ENCODE results near the gene FAM117A. TPM values are rescaled to one million over a fixed set of nuclear protein-coding genes. Genes with fewer than 3 reads are reported as not detected.

Gene FAM117A
- total RNA-seq, 5 donors from 2014 or later (not counting 1 experiment from before 2014, with no cell fraction given), result 71.9 to 105 (median 99.1) TPM

- H3K36me3 ChIP-seq (ENCODE audit: control insufficient read depth in 2 of 2, extremely low read depth in 1 of 2, insufficient read depth in 1 of 2, low read length in 1 of 2), result peaks cover 0 to 4% of the 10 kb centered on the region in 2 donors
- peak in 18 of 35 experiments; percentile 10 to 68 (median 22) for DNase-seq
- Mint-ChIP-seq H3K27me3 (no peaks in the 10 kb centered on the region), H3K9me3 (peaks cover 0 to 3% (median 0%) of the 10 kb centered on the region in 3 donors), H3K4me3 (peak overlapping the region; percentile 50 to 64 (median 63)), H3K36me3 (peaks cover 33% of the 10 kb centered on the region), H3K4me1 (peaks cover 56 to 86% (median 85%) of the 10 kb centered on the region in 3 donors), H3K27ac (peak overlapping the region; percentile 96 to 98)
- ATAC-seq (replicated peaks in 1 of 4), result peak; percentile 26 to 32 (median 31)
- no CpG with 5 or more reads among the region's 3 CpGs for WGBS (ENCODE audit: insufficient coverage)
- H3K27ac ChIP-seq (ENCODE audit: low read length), result peak overlapping the region; percentile 97
- ChIA-PET CTCF (interaction anchor here (0.6 to 3.1 kb wide), 9 partner anchors 9 to 40 kb away, joined by 3 to 12 read pairs (median 3); partner anchors contain the start of genes FAM117A (in 1 of the 2) and SLC35B1 (in 1 of the 2)), POLR2A (interaction anchor here (0.5 to 3.7 kb wide), 10 partner anchors 8 to 40 kb away, joined by 3 to 117 read pairs (median 5); partner anchors contain the start of genes FAM117A (in 2 of the 2) and KAT7 (in 1 of the 2))
- H3K4me1 ChIP-seq (ENCODE audit: control insufficient read depth in 1 of 2, extremely low read depth in 1 of 2, insufficient read depth in 2 of 2, low read length in 2 of 2), result peaks cover 56 to 90% of the 10 kb centered on the region in 2 experiments
- H3K27me3 ChIP-seq (replicated peaks in 1 of 2; ENCODE audit: control insufficient read depth in 2 of 2, extremely low read depth in 1 of 2, insufficient read depth in 2 of 2, low read length in 1 of 2), result no peaks in the 10 kb centered on the region
- no peaks in the 10 kb centered on the region for H3K9me3 ChIP-seq
- H3K4me3 ChIP-seq (ENCODE audit: control insufficient read depth in 1 of 2, extremely low read depth in 1 of 2, low read length in 1 of 2), result no peak overlapping the region
Observed at GRCh38 chr17:49748223-49748622, 15.7 kb downstream of the FAM117A start.

DNA sequence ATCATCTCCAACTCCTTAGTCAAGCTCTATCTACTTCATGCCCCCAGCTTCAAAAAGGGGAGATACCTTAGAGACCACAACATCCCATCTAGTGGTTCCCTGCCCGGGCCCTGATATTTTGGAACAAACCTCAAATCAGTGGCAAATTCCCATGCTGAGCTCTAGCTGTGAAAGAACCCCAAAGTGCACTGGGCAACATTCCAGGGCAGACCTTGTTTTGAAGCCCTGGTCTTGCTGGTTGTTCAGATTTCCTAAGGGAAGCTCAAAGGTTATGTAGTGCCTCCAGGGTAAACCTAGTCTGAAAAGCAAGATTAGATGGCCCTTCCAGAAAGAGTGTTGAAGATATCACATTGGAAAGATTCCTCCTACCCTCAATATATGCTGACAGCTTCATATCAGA, 16.3 kb downstream of the FAM117A start:
- DNase-seq, result peak in 1 of 35 experiments; percentile 25
- Mint-ChIP-seq H3K4me3 (peak overlapping the region; percentile 63 to 73 (median 64)), H3K27ac (peak overlapping the region; percentile 96 to 98), H3K27me3 (no peaks in the 10 kb centered on the region), H3K9me3 (peaks cover 0 to 3% (median 0%) of the 10 kb centered on the region in 3 donors), H3K36me3 (peaks cover 37% of the 10 kb centered on the region), H3K4me1 (peaks cover 57 to 86% (median 86%) of the 10 kb centered on the region in 3 donors)
- Histone ChIP-seq H3K27me3 (replicated peaks in 1 of 2; ENCODE audit: control insufficient read depth in 2 of 2, extremely low read depth in 1 of 2, insufficient read depth in 2 of 2, low read length in 1 of 2) (no peaks in the 10 kb centered on the region), H3K27ac (ENCODE audit: low read length) (peak overlapping the region; percentile 97), H3K4me3 (ENCODE audit: control insufficient read depth in 1 of 2, extremely low read depth in 1 of 2, low read length in 1 of 2) (peak overlapping the region; percentile 20 to 23), H3K36me3 (ENCODE audit: control insufficient read depth in 2 of 2, extremely low read depth in 1 of 2, insufficient read depth in 1 of 2, low read length in 1 of 2) (peaks cover 0 to 4% of the 10 kb centered on the region in 2 donors), H3K9me3 (no peaks in the 10 kb centered on the region), H3K4me1 (ENCODE audit: control insufficient read depth in 1 of 2, extremely low read depth in 1 of 2, insufficient read depth in 2 of 2, low read length in 2 of 2) (peaks cover 62 to 90% of the 10 kb centered on the region in 2 experiments)
- ChIA-PET POLR2A (interaction anchor here (0.5 to 3.7 kb wide), 7 partner anchors 12 to 70 kb away, joined by 3 to 117 read pairs (median 6); partner anchors contain the start of gene FAM117A (in 2 of the 2)), CTCF (interaction anchor here in 1 of 2 donors (0.6 to 3.1 kb wide), 8 partner anchors 11 to 123 kb away, joined by 3 to 12 read pairs (median 8); partner anchors contain the start of genes FAM117A and SLC35B1)
- no peak for ATAC-seq (replicated peaks in 1 of 4)
- WGBS (ENCODE audit: insufficient coverage), result no CpG with 5 or more reads among the region's 1 CpG

GRCh38 chr17:49746791-49747490, 17.0 kb downstream of the FAM117A start:
- Mint-ChIP-seq H3K9me3 (peaks cover 0 to 3% (median 0%) of the 10 kb centered on the region in 3 donors), H3K27me3 (no peaks in the 10 kb centered on the region), H3K27ac (peak overlapping the region; percentile 96 to 98), H3K4me1 (peaks cover 57 to 86% (median 86%) of the 10 kb centered on the region in 3 donors), H3K36me3 (peaks cover 35% of the 10 kb centered on the region), H3K4me3 (peak overlapping the region; percentile 63 to 73 (median 64))
- ChIA-PET CTCF (interaction anchor here in 1 of 2 donors (1.3 to 3.1 kb wide), 6 partner anchors 12 to 38 kb away, joined by 5 to 12 read pairs (median 8); partner anchors contain the start of genes FAM117A and SLC35B1), POLR2A (interaction anchor here (0.6 to 3.7 kb wide), 12 partner anchors 9 to 77 kb away, joined by 3 to 117 read pairs (median 4); partner anchors contain the start of gene FAM117A (in 2 of the 2))
- no peaks in the 10 kb centered on the region for H3K27me3 ChIP-seq (replicated peaks in 1 of 2; ENCODE audit: control insufficient read depth in 2 of 2, extremely low read depth in 1 of 2, insufficient read depth in 2 of 2, low read length in 1 of 2)
- peaks cover 68 to 88% of the 10 kb centered on the region in 2 experiments for H3K4me1 ChIP-seq (ENCODE audit: control insufficient read depth in 1 of 2, extremely low read depth in 1 of 2, insufficient read depth in 2 of 2, low read length in 2 of 2)
- H3K4me3 ChIP-seq (ENCODE audit: control insufficient read depth in 1 of 2, extremely low read depth in 1 of 2, low read length in 1 of 2), result peak overlapping the region in 1 of 2 donors; percentile 23
- WGBS (ENCODE audit: insufficient coverage), result no CpG with 5 or more reads among the region's 5 CpGs
- peak overlapping the region; percentile 97 for H3K27ac ChIP-seq (ENCODE audit: low read length)
- H3K9me3 ChIP-seq, result no peaks in the 10 kb centered on the region
- H3K36me3 ChIP-seq (ENCODE audit: control insufficient read depth in 2 of 2, extremely low read depth in 1 of 2, insufficient read depth in 1 of 2, low read length in 1 of 2), result peaks cover 0 to 4% of the 10 kb centered on the region in 2 donors
- DNase-seq (peak in 24 of 35 experiments; percentile 14 to 77 (median 33)), ATAC-seq (replicated peaks in 1 of 4) (peak; percentile 73 to 79 (median 74))

DNA sequence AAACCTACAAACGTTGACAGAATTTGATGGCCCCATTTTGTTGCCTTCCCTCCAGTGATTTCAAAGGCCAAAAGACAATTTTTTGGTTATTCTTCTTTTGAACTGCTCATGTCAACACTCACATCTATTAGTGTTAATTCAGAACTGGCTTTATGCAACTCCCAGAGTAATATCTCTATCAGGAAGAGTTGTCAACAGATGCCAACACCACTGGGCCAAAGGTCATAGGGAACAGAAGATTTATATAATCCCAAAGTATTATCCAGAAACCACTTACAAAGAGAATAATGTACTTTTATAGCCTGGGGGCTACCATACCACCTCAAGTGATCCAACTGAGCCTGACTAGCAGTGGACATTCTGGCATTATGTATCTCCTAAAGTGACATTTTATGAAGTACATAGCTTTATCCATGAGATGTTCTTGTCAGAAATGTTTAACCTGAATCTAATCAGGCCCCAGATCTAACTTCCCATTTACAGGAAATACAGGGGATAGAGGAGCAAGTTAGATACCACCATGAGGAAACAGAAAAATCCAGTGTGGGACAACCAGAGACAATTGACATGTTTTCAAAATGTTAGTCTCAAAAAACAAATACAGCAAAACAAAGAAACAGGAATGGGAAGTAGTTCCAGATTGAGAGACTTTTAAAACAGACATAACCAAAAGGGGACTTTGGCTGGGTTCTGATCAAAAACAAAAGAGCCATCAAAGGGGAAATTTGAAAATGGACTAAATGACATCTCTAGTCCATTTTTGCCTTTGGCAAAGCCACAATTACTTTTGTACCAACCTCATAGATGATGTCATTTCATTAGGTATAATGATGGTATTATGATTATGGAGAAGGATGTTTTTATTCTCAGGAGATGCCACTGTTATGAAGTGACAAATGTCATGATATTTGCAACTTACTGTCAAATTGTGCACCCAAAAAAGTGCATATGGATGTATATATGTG, 18.5 kb downstream of the FAM117A start:
- H3K27me3 ChIP-seq (replicated peaks in 1 of 2; ENCODE audit: control insufficient read depth in 2 of 2, extremely low read depth in 1 of 2, insufficient read depth in 2 of 2, low read length in 1 of 2), result no peaks in the 10 kb centered on the region
- peak overlapping the region; percentile 97 for H3K27ac ChIP-seq (ENCODE audit: low read length)
- Mint-ChIP-seq H3K4me3 (peak overlapping the region; percentile 63 to 73 (median 64)), H3K36me3 (peaks cover 35% of the 10 kb centered on the region), H3K27ac (peak overlapping the region; percentile 96 to 98), H3K4me1 (peaks cover 72 to 94% (median 94%) of the 10 kb centered on the region in 3 donors), H3K27me3 (no peaks in the 10 kb centered on the region), H3K9me3 (peaks cover 0 to 3% (median 0%) of the 10 kb centered on the region in 3 donors)
- peaks cover 83 to 93% of the 10 kb centered on the region in 2 experiments for H3K4me1 ChIP-seq (ENCODE audit: control insufficient read depth in 1 of 2, extremely low read depth in 1 of 2, insufficient read depth in 2 of 2, low read length in 2 of 2)
- ChIA-PET POLR2A (interaction anchor here (0.6 to 3.7 kb wide), 4 partner anchors 17 to 31 kb away, joined by 3 to 117 read pairs (median 4); partner anchors contain the start of gene FAM117A (in 2 of the 2)), CTCF (interaction anchor here in 1 of 2 donors (1.3 kb wide), 1 partner anchor 19 kb away, joined by 6 read pairs; the partner anchor contains the start of gene FAM117A)
- no peaks in the 10 kb centered on the region for H3K9me3 ChIP-seq
- ATAC-seq (replicated peaks in 1 of 4) (no peak), DNase-seq (no peak)
- H3K4me3 ChIP-seq (ENCODE audit: control insufficient read depth in 1 of 2, extremely low read depth in 1 of 2, low read length in 1 of 2), result no peak overlapping the region
- peaks cover 0 to 4% of the 10 kb centered on the region in 2 donors for H3K36me3 ChIP-seq (ENCODE audit: control insufficient read depth in 2 of 2, extremely low read depth in 1 of 2, insufficient read depth in 1 of 2, low read length in 1 of 2)
- no CpG with 5 or more reads among the region's 1 CpG for WGBS (ENCODE audit: insufficient coverage)

DNA sequence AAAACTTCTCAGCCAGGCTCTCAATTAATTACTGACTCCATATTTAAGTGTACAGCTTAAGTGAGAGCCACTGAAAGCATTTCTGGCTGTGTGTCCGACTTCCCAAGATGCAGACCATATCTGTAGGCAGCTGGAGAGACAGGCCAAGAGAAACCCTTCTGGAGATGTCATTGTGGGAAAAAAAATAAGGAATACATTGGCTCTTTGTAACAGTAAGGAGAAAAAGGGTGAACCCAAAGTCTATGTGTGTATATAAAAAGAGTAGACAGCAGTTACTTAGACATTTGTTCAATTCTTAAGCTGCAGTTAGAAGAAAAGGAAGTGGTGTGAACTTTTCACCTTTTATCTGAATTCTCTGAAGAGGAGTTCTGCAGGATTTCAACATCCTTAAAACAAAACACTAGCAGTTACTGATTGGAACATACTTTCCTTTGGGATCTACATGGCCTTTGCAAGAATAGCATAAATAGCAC, 21.7 kb downstream of the FAM117A start:
- Mint-ChIP-seq H3K27ac (peak overlapping the region; percentile 100), H3K36me3 (peaks cover 33% of the 10 kb centered on the region), H3K9me3 (peaks cover 0 to 3% (median 0%) of the 10 kb centered on the region in 3 donors), H3K27me3 (no peaks in the 10 kb centered on the region), H3K4me1 (peaks cover 84 to 93% (median 93%) of the 10 kb centered on the region in 3 donors), H3K4me3 (peak overlapping the region; percentile 82 to 95 (median 89))
- 18% methylated on average over 1 of the region's 1 CpG for WGBS (ENCODE audit: insufficient coverage)
- Histone ChIP-seq H3K4me3 (ENCODE audit: control insufficient read depth in 1 of 2, extremely low read depth in 1 of 2, low read length in 1 of 2) (peak overlapping the region; percentile 20 to 31), H3K27ac (ENCODE audit: low read length) (peak overlapping the region; percentile 98), H3K27me3 (replicated peaks in 1 of 2; ENCODE audit: control insufficient read depth in 2 of 2, extremely low read depth in 1 of 2, insufficient read depth in 2 of 2, low read length in 1 of 2) (no peaks in the 10 kb centered on the region), H3K4me1 (ENCODE audit: control insufficient read depth in 1 of 2, extremely low read depth in 1 of 2, insufficient read depth in 2 of 2, low read length in 2 of 2) (peaks cover 84 to 92% of the 10 kb centered on the region in 2 experiments), H3K9me3 (no peaks in the 10 kb centered on the region), H3K36me3 (ENCODE audit: control insufficient read depth in 2 of 2, extremely low read depth in 1 of 2, insufficient read depth in 1 of 2, low read length in 1 of 2) (no peaks in the 10 kb centered on the region)
- DNase-seq (peak in 1 of 35 experiments; percentile 46), ATAC-seq (replicated peaks in 1 of 4) (no peak)
- ChIA-PET POLR2A (interaction anchor here (0.5 to 6.6 kb wide), 8 partner anchors 12 to 231 kb away, joined by 3 to 79 read pairs (median 4); partner anchors contain the start of gene FAM117A (in 2 of the 2)), CTCF (interaction anchor here (0.6 to 1.8 kb wide), 5 partner anchors 14 to 618 kb away, joined by 3 to 11 read pairs (median 4); partner anchors contain the start of gene FAM117A (in 1 of the 2))
